Stimulated activated CD4-positive, alpha-beta T cell treated with anti-CD3 and anti-CD28 coated beads, Interleukin-2, amount 100 ng/mL, for 4 hours (primary cell): ENCODE results near the gene UQCC2.

Source experiments
- DNase-seq: peaks from one replicate; pipeline ENCODE4 v3.0.0-alpha.2; 2020; ENCODE audit warnings: low read depth

UQCC2 gene

GRCh38 chr6:33711140-33712129 is at the start of gene UQCC2:
Gene UQCC2 (minus strand): TSS chr6:33711700. CDS start chr6:33711686, 14 bp downstream.
- DNase-seq: peak; percentile 95

- no peak for DNase-seq
Measured at GRCh38 chr6:33759887-33760629, 48.6 kb upstream of the UQCC2 start.

GRCh38 chr6:33758815-33759216 is 47.3 kb upstream of the UQCC2 start:
- no peak for DNase-seq

- no peak for DNase-seq
Measured at GRCh38 chr6:33757906-33758305, 46.4 kb upstream of the UQCC2 start.

GRCh38 chr6:33757113-33757512 is 45.6 kb upstream of the UQCC2 start:
- no peak for DNase-seq

GRCh38 chr6:33756211-33756954 is 44.9 kb upstream of the UQCC2 start:
- no peak for DNase-seq

GRCh38 chr6:33755070-33755869 is 43.8 kb upstream of the UQCC2 start:
- no peak for DNase-seq

GRCh38 chr6:33754222-33754621 is 42.7 kb upstream of the UQCC2 start:
- DNase-seq: no peak

- DNase-seq: no peak
Measured at GRCh38 chr6:33752646-33753015, 41.1 kb upstream of the UQCC2 start.

- no peak for DNase-seq
Measured at GRCh38 chr6:33751771-33752645, 40.5 kb upstream of the UQCC2 start.

GRCh38 chr6:33750244-33750991 is 38.9 kb upstream of the UQCC2 start:
- DNase-seq: no peak

GRCh38 chr6:33749401-33749800 is 37.9 kb upstream of the UQCC2 start:
- DNase-seq: no peak

GRCh38 chr6:33748841-33749240 is 37.3 kb upstream of the UQCC2 start:
- no peak for DNase-seq

- no peak for DNase-seq
Measured at GRCh38 chr6:33747823-33748222, 36.3 kb upstream of the UQCC2 start.

- DNase-seq: no peak
Measured at GRCh38 chr6:33746651-33747100, 35.2 kb upstream of the UQCC2 start, which contains the start of gene IP6K3. Gene IP6K3 (minus strand): TSS chr6:33746905. CDS start chr6:33735476, 11,429 bp downstream.

GRCh38 chr6:33746036-33746600 is 34.6 kb upstream of the UQCC2 start:
- no peak for DNase-seq

GRCh38 chr6:33745548-33745947 is 34.0 kb upstream of the UQCC2 start:
- no peak for DNase-seq

- DNase-seq: no peak
Measured at GRCh38 chr6:33744895-33745546, 33.5 kb upstream of the UQCC2 start.
